ENCODE results near the gene FSIP2. TPM values are rescaled to one million over a fixed set of nuclear protein-coding genes. Genes with fewer than 3 reads are reported as not detected.
"Not testable (repeated sequence)": the region's sequence is repeated elsewhere in the genome, so short reads cannot be mapped to it uniquely, and the experiment has no call there.

The FSIP2 gene
- polyA plus RNA-seq, 3 donors: 0.12 to 0.21 TPM; not detected in 1

- H3K27ac ChIP-seq (ENCODE audit: low read depth, low read length): not testable (repeated sequence)
- WGBS, 3 donors: 88 to 91% (median 90%) methylated on average over 25 to 29 of the region's 31 CpGs
Observed at GRCh38 chr2:185864468-185865260, 126.1 kb downstream of the FSIP2 start.

GRCh38 chr2:185875136-185875931 lies 136.7 kb downstream of the FSIP2 start:
- WGBS, 3 donors: 82 to 86% (median 85%) methylated on average over 7 of the region's 7 CpGs
- no peak overlapping the region for H3K27ac ChIP-seq (ENCODE audit: low read depth, low read length)

GRCh38 chr2:185876234-185876633 lies 137.6 kb downstream of the FSIP2 start:
- WGBS, 3 donors: 87 to 98% (median 92%) methylated on average over 3 of the region's 3 CpGs
- H3K27ac ChIP-seq (ENCODE audit: low read depth, low read length): no peak overlapping the region

- WGBS, 3 donors: 80 to 87% (median 82%) methylated on average over 2 of the region's 2 CpGs
- H3K27ac ChIP-seq (ENCODE audit: low read depth, low read length): no peak overlapping the region
Observed at GRCh38 chr2:185880396-185880795, 141.8 kb downstream of the FSIP2 start.

All from adipose tissue (tissue), 3 donors.